Esophagus mucosa (tissue), 1 donor: ENCODE results near the gene DBNDD1. TPM values are rescaled to one million over a fixed set of nuclear protein-coding genes. Genes with fewer than 3 reads are reported as not detected.

ENCODE experiments used
- ATAC-seq: fragments of 200-7000 bp; cut with Tn5 transposase; one replicate; pipeline ENCODE4 v1.9.1; 2020
- total RNA-seq: library from RNA; stranded (reverse); gene quantifications from one replicate; pipeline ENCODE4 v1.2.4, GENCODE V29; 2023
- donor health status: DM: yes; HTN: yes; CAD: no.

DBNDD1 gene
- total RNA-seq, 1 donor from 2014 or later, result 13.9 TPM

DNA sequence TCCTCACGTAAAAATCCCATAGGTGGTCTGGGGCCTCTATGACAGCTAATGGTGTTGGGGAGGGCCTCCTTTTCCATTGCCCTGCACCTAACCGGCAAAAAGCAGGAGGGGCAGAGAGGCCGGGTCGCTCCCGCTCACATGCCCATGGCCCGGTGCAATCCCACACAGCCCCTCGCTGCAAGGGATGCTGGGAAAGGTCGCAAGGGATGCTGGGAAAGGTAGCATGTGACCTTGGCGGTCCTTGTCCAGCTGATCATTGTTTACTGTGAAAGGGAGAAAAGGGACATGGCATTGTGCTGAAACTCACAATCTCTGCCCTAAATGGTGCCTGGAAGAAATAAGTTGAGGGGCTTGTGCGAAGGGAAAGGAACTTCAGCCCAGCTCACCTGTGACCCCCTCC, 60.7 kb downstream of the DBNDD1 start:
- no peak for ATAC-seq

DNA sequence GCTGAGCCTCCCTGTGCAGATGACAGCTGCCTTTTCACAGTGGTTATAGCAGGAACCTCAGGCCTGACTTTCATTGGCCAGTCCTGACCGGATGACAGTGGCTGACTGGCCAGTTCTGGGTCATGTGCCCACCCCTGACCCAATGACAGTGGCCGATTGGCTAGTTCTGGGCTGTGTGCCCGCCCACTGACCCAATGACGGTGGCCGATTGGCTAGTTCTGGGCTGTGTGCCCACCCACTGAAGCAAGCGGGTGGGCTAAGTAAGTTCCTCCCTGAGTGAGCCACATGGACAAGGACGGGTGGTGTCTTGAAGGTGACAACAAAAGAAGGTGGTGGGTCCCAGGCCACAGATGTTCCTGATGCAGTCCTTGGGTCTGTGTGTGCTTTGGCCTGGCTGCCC, 61.2 kb downstream of the DBNDD1 start:
- ATAC-seq, result no peak

- no peak for ATAC-seq
Measured at GRCh38 chr16:89957216-89957785, 62.0 kb downstream of the DBNDD1 start.

GRCh38 chr16:89956505-89957215, 62.6 kb downstream of the DBNDD1 start:
- ATAC-seq, result no peak

GRCh38 chr16:89955001-89955685, 64.1 kb downstream of the DBNDD1 start:
- no peak for ATAC-seq

Other genes with a start within 250 kb of the DBNDD1 start
- 14.9 TPM for gene FANCA, start 202.8 kb downstream of the DBNDD1 start, total RNA-seq
- 3.9 TPM for gene SPIRE2, start 191.0 kb downstream of the DBNDD1 start, total RNA-seq
- 99.2 TPM for gene TCF25, start 145.9 kb downstream of the DBNDD1 start, total RNA-seq
- gene MC1R, start 100.6 kb downstream of the DBNDD1 start, total RNA-seq, result 1.6 TPM
- 22.0 TPM for gene TUBB3, start 96.1 kb downstream of the DBNDD1 start, total RNA-seq
- 29.9 TPM for gene DEF8, start 70.7 kb downstream of the DBNDD1 start, total RNA-seq
- not detected for gene PRDM7, start 57.9 kb upstream of the DBNDD1 start, total RNA-seq